ENCODE results near the gene CBFB.

The CBFB gene

GRCh38 chr16:67052399-67052798 lies 23.4 kb downstream of the CBFB start:
- no peak for DNase-seq

DNA sequence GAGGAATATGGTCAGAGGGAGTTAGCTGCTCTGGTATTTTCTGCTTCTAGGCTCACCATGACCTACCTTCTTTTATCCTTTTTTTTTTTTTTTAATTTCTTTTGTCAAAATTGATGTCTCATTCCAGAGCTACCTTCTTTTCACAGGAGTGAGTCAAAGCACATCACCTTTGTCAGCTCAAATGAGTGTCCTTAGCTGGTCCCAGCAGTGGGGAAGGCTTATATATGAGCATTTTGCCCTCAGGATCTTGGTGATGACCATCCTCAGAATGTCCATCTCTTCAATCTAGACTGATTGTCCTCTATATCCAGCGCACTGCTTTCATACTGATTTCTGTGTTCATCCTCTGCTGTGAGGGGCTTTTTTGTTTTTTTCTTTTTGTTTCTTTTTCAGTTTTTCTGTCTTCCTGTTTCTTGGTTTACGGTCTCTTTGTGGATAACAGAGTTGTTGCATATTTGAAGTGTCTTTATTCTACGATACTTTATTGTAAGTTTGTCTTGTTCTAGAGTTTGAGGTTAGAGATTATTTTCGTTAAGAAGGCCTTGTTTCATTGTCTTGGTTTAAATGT lies 24.9 kb downstream of the CBFB start:
- no peak for DNase-seq

- peak; percentile 22 for DNase-seq
Observed at GRCh38 chr16:67054901-67055300, 26.0 kb downstream of the CBFB start.

- DNase-seq = peak; percentile 75
Observed at GRCh38 chr16:67055712-67056487, 27.0 kb downstream of the CBFB start.

- DNase-seq = peak; percentile 80
Observed at GRCh38 chr16:67063008-67063407, 34.1 kb downstream of the CBFB start.

DNA sequence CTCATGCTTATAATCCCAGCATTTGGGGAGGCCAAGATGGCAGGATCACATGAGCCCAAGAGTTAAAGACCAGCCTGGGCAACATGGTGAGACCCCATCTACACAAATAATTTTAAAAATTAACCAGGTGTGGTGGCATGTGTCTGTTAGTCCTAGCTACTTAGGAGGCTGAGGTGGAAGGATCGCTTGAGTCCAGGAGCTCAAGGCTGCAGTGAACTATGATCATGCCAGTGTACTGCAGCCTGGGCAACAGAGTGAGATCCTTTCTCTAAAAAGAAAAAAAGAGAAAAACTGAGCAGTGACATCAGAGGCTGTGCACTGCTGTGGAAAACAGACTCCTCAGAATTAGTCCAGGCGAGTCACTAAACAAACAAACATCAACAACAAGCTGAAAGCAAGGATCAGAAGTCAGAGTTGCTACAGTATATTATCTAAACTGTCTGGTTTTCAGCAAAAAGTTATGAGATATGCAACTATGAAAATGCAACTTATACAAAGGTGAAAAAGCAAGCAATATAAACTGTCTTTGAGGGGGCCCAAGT lies 39.3 kb downstream of the CBFB start:
- no peak for DNase-seq

- DNase-seq = no peak
Observed at GRCh38 chr16:67071476-67072048, 42.6 kb downstream of the CBFB start.

DNA sequence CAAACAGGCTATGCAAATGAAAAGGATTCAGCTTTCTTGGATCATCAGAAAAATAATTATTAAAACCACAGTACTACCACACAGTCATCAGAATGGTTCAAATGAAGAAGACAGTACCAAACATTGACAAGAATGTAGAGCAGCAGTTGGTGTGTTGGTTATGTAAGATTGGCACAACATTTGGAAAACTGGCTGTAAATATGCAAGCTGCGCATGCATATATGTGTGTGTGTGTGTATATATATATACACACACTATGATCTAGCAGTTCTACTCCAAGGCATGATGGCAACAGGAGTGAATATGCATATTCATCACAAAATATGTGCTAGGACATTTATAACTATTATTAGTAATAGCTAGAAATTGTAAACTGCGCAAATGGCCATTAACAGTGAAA lies 46.4 kb downstream of the CBFB start:
- no peak for DNase-seq

GRCh38 chr16:67077871-67078270 lies 48.9 kb downstream of the CBFB start:
- DNase-seq = no peak

DNA sequence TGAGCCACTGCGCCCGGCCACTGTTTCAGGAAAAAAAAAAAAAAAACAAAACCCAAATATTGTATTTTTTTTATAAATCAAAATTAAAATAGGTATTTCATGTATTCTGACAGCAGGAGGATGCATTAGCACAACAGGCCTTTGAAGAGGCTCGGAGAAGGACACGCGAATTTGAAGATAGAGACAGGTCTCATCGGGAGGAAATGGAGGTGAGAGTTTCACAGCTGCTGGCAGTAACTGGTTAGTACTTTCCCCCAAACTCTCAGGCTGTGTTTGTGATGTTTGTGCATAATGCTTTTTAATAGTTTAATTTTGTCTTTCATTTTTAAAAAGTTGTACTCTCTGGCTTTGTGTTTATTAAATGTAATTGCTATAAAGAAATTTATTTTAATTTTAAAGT lies 53.2 kb downstream of the CBFB start:
- no peak for DNase-seq

GRCh38 chr16:67082891-67083290 lies 53.9 kb downstream of the CBFB start:
- DNase-seq = no peak

DNA sequence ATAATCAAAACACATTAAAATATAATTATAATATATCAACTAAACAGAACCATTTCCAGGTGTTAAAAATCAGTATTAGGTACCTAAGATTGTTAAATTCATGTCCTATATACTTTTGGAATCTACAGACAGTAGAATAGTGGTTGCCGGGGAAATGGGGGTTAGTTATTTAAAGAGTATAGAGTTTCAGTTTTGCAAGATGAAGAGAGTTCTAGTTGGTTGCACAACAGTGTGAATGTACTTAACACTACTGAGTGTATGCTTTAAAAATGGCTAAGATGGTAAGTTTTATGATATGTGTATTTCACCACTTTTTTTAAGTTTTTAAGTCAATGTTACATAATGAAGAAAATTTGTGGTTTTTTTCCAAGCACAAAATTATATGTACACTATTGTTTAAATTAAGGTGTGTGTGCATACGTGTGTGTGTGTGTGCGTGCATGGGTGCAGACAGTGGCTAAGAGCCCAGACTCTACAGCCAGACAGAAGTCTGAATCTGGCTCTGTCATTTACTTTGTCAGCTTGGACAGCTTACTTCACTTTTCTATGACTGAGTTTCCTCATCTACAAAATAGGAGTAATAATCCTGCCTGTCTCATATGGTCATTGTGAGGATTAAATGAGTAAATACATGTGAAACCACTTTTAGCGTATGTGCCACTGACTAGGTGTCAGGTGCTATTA lies 55.5 kb downstream of the CBFB start:
- DNase-seq = peak; percentile 43

GRCh38 chr16:67086822-67087221 lies 57.9 kb downstream of the CBFB start:
- DNase-seq = no peak

- DNase-seq = no peak
Observed at GRCh38 chr16:67087291-67087690, 58.3 kb downstream of the CBFB start.

DNA sequence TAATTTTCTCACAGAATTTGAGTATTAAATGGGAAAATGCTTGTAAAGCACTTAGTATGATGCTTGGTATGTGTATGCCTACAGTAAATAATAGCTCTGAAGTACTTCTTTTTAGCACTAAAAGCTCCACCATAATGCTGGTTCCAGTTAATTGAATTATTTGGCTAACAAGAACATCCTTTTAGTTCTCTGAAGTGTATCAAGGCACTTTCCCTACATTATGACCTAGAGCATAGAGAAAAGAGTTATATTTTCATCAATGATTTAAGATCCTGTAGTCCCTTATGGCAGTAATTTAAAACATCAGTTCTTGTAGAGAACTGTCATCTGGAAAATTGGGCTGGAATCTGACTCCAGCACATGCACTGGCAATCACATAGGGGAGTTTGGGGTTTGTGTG lies 58.9 kb downstream of the CBFB start:
- DNase-seq = no peak

DNA sequence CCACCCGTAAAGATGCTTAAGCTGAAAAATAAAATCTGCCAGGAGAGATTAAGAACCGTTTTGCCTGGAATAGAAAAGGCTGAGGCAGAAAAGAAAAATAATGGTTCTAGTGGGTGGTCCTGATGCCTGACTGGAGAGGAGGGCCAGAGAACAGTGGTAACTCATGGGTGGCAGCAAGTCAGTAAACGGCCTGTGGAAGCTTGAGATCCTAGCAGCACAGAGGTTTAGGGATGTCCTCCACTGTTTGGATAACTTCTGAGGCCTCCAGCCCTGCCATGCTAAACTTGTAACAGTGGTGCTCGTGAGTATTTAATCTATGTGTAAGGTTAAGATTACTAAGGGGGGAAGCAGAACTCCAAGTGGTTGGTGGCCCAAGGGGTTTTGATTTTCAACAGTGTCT lies 59.6 kb downstream of the CBFB start:
- no peak for DNase-seq

DNA sequence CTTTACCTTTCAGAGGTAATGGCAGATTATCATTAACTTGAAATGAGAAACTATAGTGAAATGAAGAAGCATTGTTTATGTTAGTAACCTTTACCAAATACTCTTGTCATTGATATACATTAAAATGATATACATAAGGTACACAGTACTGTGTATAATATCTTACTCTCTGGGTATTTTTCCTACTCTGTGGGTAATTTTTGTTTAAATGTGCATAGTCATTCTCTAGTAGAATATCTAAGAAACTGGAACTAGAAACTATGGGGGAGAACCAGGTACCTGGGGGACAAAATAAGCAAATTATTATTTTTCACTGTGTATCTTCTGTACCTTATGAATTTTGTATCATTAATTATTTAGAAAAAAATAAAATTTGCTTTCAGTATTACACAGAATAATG lies 60.2 kb downstream of the CBFB start:
- DNase-seq = no peak

DNA sequence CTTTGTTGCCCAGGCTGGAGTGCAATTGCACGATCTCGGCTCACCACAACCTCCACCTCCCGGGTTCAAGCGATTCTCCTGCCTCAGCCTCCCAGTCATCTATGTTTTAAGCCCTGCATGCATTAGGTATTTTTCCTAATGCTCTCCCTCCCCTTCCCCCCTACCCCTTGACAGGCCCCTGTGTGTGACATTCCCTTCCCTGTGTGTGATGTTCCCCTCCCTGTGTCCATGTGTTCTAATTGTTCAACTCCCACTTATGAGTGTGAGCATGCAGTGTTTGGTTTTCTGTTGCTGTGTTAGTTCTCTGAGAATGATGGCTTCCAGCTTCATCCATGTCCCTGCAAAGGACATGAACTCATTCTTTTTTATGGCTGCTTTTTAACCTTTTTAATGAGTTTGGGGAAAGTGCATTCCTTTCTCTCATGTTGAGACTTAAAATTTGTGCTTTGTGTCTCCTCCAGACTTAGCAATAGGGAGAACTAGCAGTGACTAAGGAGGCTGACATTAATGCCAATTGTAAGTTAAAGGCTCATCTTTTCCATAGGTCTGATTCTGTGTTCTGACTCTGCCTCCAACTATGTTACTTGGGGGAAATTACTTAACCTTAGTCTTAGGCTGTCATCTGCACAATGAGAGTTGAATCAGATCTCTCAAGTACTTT lies 63.1 kb downstream of the CBFB start:
- DNase-seq = no peak

DNA sequence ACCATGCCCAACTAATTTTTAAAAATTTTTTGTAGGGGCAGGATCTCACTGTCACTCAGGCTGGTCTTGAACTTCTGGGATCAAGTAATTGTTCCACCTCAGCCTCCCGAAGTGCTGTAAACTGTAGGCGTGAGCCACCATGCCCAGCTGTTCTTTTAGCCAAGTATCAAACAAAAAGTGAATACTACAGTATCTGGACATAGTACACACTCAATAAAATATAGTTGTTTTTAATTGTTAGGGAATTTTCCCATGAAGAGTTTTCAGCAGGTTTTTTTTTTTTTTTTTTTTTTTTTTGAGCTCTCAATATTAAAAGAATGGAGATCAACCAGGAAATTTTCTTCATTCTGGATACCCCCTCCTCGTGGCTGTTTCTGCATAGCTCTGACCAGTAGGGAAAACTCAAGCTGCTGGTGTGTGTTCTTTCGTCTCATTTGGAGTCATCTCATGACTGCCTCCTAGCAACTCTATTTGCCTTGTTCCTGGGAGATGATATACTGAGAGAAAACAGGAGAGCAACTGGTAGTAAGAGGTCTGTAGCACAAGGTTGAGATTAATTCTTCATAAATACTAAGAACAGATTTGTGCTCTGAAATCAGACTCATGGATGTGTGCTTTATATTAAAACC lies 64.3 kb downstream of the CBFB start:
- no peak for DNase-seq

- DNase-seq = no peak
Observed at GRCh38 chr16:67098599-67098998, 69.7 kb downstream of the CBFB start.

GRCh38 chr16:67100569-67101310 lies 71.8 kb downstream of the CBFB start:
- peak; percentile 68 for DNase-seq

Data from hematopoietic multipotent progenitor cell treated with erythropoietin and hydrocortisone succinate and interleukin-3 and kit ligand, for 4 days (in vitro differentiated cells).